GM18909 (cell line): Measurements from ENCODE around the gene CBX2.
A peak's percentile ranks its signal among the peaks of the same experiment; 100 is the strongest.
"Not testable (repeated sequence)": the region's sequence is repeated elsewhere in the genome, so short reads cannot be mapped to it uniquely, and the experiment has no call there.

Experiments used
- ATAC-seq: cut with Tn5 transposase; IDR thresholded peaks from one replicate; pipeline ENCODE4 v1.9.1; 2021; ENCODE audit warnings: mild to moderate bottlenecking; ENCODE audit not compliant: unreplicated experiment, poor library complexity

The CBX2 gene

GRCh38 chr17:79765708-79766107 is 12.2 kb upstream of the CBX2 start:
- no peak for ATAC-seq

- ATAC-seq: no peak
Observed at GRCh38 chr17:79769570-79770506, 8.1 kb upstream of the CBX2 start.

GRCh38 chr17:79771276-79771675 is 6.7 kb upstream of the CBX2 start:
- no peak for ATAC-seq

GRCh38 chr17:79772726-79773125 is 5.2 kb upstream of the CBX2 start:
- ATAC-seq: not testable (repeated sequence)

GRCh38 chr17:79774561-79774975 is 3.4 kb upstream of the CBX2 start:
- no peak for ATAC-seq

GRCh38 chr17:79775632-79776031 is 2.3 kb upstream of the CBX2 start:
- no peak for ATAC-seq

- no peak for ATAC-seq
Observed at GRCh38 chr17:79776376-79777119, 1.4 kb upstream of the CBX2 start.

GRCh38 chr17:79777120-79777893 is 641 bp upstream of the CBX2 start:
- no peak for ATAC-seq

GRCh38 chr17:79778504-79779083 is 646 bp downstream of the CBX2 start:
- peak; percentile 4 for ATAC-seq

GRCh38 chr17:79779084-79779529 is 1.2 kb downstream of the CBX2 start:
- no peak for ATAC-seq

GRCh38 chr17:79779661-79780365 is 1.9 kb downstream of the CBX2 start:
- no peak for ATAC-seq

GRCh38 chr17:79781012-79781650 is 3.2 kb downstream of the CBX2 start:
- ATAC-seq: no peak

GRCh38 chr17:79781736-79782575 is 4.0 kb downstream of the CBX2 start:
- no peak for ATAC-seq

GRCh38 chr17:79783891-79784290 is 5.9 kb downstream of the CBX2 start:
- no peak for ATAC-seq

GRCh38 chr17:79784353-79785016 is 6.5 kb downstream of the CBX2 start:
- no peak for ATAC-seq

GRCh38 chr17:79785017-79785899 is 7.3 kb downstream of the CBX2 start:
- no peak for ATAC-seq
